Activated naive CD4-positive, alpha-beta T cell treated with anti-CD3 and anti-CD28 coated beads, Interleukin-2, amount 50 U/mL, for 24 hours (primary cell): ENCODE data around the gene PCGF5.

Experiments used
- H3K27ac Mint-ChIP-seq: one replicate; pipeline ENCODE4 v1.8.0; 2021; ENCODE audit warnings: mild to moderate bottlenecking, mixed read lengths
- H3K27me3 Mint-ChIP-seq: one replicate; pipeline ENCODE4 v1.8.0; 2021; ENCODE audit warnings: mixed read lengths
- H3K36me3 Mint-ChIP-seq: one replicate; pipeline ENCODE4 v1.8.0; 2021; ENCODE audit warnings: mixed read lengths
- H3K4me1 Mint-ChIP-seq: one replicate; pipeline ENCODE4 v1.8.0; 2021; ENCODE audit warnings: mixed read lengths
- H3K4me3 Mint-ChIP-seq: one replicate; pipeline ENCODE4 v1.8.0; 2021; ENCODE audit warnings: mild to moderate bottlenecking, mixed read lengths
- H3K9me3 Mint-ChIP-seq: one replicate; pipeline ENCODE4 v1.8.0; 2021; ENCODE audit warnings: mixed read lengths

Gene PCGF5

GRCh38 chr10:91200314-91201212, 19.9 kb upstream of the PCGF5 start:
- peaks cover 89% of the 10 kb centered on the region for H3K4me1 Mint-ChIP-seq
- H3K27ac Mint-ChIP-seq: peak overlapping the region; percentile 87
- peak overlapping the region; percentile 68 for H3K4me3 Mint-ChIP-seq
- no peaks in the 10 kb centered on the region for H3K27me3 Mint-ChIP-seq
- no peaks in the 10 kb centered on the region for H3K9me3 Mint-ChIP-seq
- H3K36me3 Mint-ChIP-seq: peaks cover 6% of the 10 kb centered on the region

DNA sequence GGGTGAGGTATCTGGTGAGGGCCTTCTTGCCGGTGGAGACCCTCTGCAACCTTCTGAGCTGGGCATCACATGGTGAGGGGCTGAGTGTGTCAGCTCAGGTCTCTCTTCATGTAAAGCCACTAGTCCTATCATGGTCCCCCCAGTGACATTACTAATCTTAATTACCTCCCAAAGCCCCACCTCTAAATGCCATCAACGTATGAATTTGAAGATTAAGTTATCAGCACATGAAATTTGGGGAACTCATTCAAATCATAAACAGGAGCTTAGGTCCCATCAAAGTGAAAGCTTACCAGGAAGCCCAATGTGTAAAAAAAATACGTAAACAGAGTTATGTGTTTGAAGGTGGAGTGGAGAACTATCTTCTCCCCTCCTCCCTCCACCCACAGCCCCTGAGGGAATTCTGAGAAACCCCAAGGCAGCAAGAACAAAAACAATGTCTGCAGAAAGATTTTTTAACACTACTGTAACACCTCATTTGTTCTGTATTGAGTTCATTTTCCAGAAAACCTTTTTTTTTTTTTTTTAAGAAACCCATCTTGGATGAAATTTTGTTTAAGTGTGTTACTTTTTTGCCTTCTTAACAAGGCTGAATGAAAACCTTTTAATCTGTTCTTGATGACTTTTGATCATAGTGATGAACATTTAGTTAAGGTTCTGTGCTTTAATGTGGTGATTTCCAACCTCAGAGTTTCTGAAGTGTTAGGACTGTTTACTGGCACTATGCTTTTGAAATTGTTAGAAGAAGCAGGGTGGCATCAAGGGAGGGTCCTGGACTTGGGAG, 19.1 kb upstream of the PCGF5 start:
- no peaks in the 10 kb centered on the region for H3K9me3 Mint-ChIP-seq
- no peaks in the 10 kb centered on the region for H3K27me3 Mint-ChIP-seq
- H3K4me1 Mint-ChIP-seq: peaks cover 88% of the 10 kb centered on the region
- H3K4me3 Mint-ChIP-seq: peak overlapping the region; percentile 68
- H3K36me3 Mint-ChIP-seq: peaks cover 6% of the 10 kb centered on the region
- peak overlapping the region; percentile 89 for H3K27ac Mint-ChIP-seq

DNA sequence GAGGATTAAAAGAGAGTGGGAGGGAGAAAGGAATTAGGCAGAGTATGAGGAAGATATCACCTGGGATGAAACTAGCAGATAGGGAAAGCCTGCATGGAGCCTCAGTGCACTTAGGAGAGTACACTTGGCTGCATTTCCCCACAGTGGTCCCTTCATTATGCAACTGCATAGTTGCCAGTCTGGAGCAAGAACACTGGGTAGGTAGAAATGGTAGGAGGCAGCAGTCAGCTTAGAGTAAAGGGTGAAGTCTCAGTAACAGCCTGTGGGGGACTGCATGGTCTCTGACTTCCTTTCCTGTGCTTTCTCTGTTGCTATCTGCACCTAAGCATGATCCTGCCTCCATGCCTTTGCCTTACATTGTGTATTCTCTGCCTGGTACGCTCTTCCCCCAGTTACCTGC, 14.0 kb upstream of the PCGF5 start:
- H3K27me3 Mint-ChIP-seq: no peaks in the 10 kb centered on the region
- H3K36me3 Mint-ChIP-seq: no peaks in the 10 kb centered on the region
- H3K27ac Mint-ChIP-seq: peak overlapping the region; percentile 63
- peak overlapping the region; percentile 20 for H3K4me3 Mint-ChIP-seq
- no peaks in the 10 kb centered on the region for H3K9me3 Mint-ChIP-seq
- peaks cover 85% of the 10 kb centered on the region for H3K4me1 Mint-ChIP-seq

GRCh38 chr10:91206837-91207474, 13.5 kb upstream of the PCGF5 start:
- no peaks in the 10 kb centered on the region for H3K36me3 Mint-ChIP-seq
- H3K4me3 Mint-ChIP-seq: peak overlapping the region; percentile 20
- H3K9me3 Mint-ChIP-seq: no peaks in the 10 kb centered on the region
- no peaks in the 10 kb centered on the region for H3K27me3 Mint-ChIP-seq
- H3K4me1 Mint-ChIP-seq: peaks cover 85% of the 10 kb centered on the region
- no peak overlapping the region for H3K27ac Mint-ChIP-seq

GRCh38 chr10:91208642-91209041, 11.8 kb upstream of the PCGF5 start:
- Mint-ChIP-seq H3K36me3 (no peaks in the 10 kb centered on the region), H3K4me1 (peaks cover 80% of the 10 kb centered on the region), H3K27me3 (no peaks in the 10 kb centered on the region), H3K27ac (no peak overlapping the region), H3K4me3 (no peak overlapping the region), H3K9me3 (no peaks in the 10 kb centered on the region)

DNA sequence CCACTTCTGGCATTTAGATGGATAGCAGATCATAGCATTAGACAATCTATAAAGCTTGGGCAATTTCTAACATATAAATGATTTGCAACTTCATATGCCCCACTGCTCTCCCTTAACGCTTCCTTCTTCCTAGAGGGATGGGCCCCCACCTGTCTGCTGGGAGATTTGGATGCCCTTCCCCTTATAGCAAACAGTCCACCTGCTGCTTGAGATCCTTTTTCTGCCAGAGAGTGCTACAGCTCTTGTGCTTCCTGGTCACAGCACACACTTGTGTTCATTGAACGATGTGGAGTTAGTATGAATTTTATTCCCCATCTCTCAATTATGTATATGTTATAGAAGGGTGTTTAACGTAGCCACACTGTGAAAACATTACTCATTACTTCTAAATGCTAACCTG, 10.4 kb upstream of the PCGF5 start:
- Mint-ChIP-seq H3K4me1 (peaks cover 79% of the 10 kb centered on the region), H3K36me3 (no peaks in the 10 kb centered on the region), H3K4me3 (no peak overlapping the region), H3K27ac (no peak overlapping the region), H3K27me3 (no peaks in the 10 kb centered on the region), H3K9me3 (no peaks in the 10 kb centered on the region)

GRCh38 chr10:91210435-91210834, 10.0 kb upstream of the PCGF5 start:
- no peaks in the 10 kb centered on the region for H3K9me3 Mint-ChIP-seq

DNA sequence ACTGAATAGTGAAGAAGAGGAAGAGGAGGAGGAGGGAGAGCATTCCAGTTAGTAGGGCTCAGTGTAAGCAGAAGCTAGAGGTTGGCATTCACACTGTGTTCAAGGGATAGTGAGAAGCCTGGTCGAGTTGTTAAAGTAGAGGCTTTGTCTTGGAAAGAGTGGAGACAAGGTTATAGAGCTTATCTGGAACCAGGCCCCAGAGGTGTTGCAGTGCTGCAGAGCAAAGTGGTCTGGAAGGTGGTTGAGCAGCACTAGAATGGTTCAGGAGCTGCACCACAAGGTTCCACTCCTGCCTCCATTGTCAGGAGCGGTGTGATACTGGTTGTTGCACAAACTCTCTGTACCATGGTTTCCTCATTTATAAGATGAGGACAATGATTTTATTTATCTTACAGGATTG, 8.8 kb upstream of the PCGF5 start:
- no peak overlapping the region for H3K4me3 Mint-ChIP-seq
- H3K4me1 Mint-ChIP-seq: peaks cover 73% of the 10 kb centered on the region
- no peaks in the 10 kb centered on the region for H3K36me3 Mint-ChIP-seq
- no peaks in the 10 kb centered on the region for H3K9me3 Mint-ChIP-seq
- H3K27ac Mint-ChIP-seq: no peak overlapping the region
- H3K27me3 Mint-ChIP-seq: no peaks in the 10 kb centered on the region

More at GRCh38 chr10:91210435-91210834, 10.0 kb upstream of the PCGF5 start:
- H3K36me3 Mint-ChIP-seq: no peaks in the 10 kb centered on the region
- H3K27ac Mint-ChIP-seq: no peak overlapping the region
- H3K4me1 Mint-ChIP-seq: peaks cover 75% of the 10 kb centered on the region
- no peak overlapping the region for H3K4me3 Mint-ChIP-seq
- no peaks in the 10 kb centered on the region for H3K27me3 Mint-ChIP-seq

- Mint-ChIP-seq H3K4me1 (peaks cover 53% of the 10 kb centered on the region), H3K36me3 (no peaks in the 10 kb centered on the region), H3K4me3 (no peak overlapping the region)
These were observed 5.6 kb upstream of the PCGF5 start for GRCh38 chr10:91214911-91215310.

DNA sequence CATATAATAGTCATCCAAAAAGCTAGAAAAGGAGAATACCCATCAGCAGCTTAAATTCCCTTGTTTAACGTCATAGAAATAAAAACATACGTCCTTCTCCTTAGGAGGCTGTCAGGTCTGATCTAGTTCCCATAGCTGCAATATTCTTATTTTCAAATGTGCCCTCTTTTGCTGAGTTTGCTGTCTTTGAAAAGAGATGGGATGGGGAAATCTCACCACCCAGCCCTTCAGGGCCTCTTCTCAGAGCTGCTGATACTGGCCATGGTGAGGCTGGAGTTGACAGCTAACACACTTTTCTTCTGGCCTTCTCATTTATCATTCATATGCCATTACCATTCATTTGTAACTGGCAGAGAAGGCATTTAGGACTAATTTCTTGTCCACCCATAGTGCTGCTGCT, 5.1 kb upstream of the PCGF5 start:
- Mint-ChIP-seq H3K36me3 (no peaks in the 10 kb centered on the region), H3K27me3 (no peaks in the 10 kb centered on the region), H3K27ac (no peak overlapping the region), H3K4me3 (no peak overlapping the region), H3K9me3 (no peaks in the 10 kb centered on the region), H3K4me1 (peaks cover 51% of the 10 kb centered on the region)

More at GRCh38 chr10:91214911-91215310, 5.6 kb upstream of the PCGF5 start:
- Mint-ChIP-seq H3K27me3 (no peaks in the 10 kb centered on the region), H3K27ac (no peak overlapping the region), H3K9me3 (no peaks in the 10 kb centered on the region)

DNA sequence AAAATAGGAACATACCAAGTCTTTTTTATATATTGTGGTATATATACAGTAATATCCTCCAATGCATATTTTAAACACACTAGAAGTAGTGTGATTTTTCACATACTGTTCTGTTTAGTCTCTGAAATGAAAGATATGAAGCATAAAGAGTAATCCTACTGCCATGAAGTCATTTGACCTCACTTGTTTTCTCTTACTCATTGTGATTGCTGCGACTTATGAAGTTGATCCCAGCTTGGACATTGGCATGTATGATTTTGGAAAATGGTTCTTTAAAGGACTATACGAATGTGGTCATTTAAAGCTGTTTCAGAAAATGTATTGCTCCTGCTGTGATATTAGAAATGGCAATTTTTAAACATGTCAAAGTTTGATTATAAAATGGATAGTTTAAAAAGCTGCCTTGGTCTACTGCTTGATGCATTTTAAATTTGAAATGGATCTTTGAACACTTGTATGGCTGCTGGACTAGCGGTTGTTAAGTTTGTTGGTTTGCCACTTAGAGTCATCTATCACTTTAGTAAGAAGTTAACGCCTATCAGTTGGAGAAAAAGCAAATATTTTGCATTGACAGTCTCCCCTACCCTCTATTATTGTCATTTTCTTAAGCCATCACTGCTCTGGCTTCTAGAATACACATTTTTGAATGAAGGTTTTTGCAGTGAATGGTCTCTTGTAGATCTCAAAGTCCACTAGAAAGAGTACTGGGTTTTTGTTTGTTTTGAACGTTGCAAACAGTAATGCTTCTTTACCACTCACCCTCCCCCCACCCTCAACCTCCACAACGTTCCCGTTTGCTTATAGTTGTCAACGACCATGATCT, 881 bp upstream of the PCGF5 start:
- peaks cover 55% of the 10 kb centered on the region for H3K4me1 Mint-ChIP-seq
- H3K27me3 Mint-ChIP-seq: no peaks in the 10 kb centered on the region
- no peaks in the 10 kb centered on the region for H3K9me3 Mint-ChIP-seq
- peaks cover 4% of the 10 kb centered on the region for H3K36me3 Mint-ChIP-seq
- peak overlapping the region; percentile 76 for H3K27ac Mint-ChIP-seq
- peak overlapping the region; percentile 89 for H3K4me3 Mint-ChIP-seq

GRCh38 chr10:91220954-91221675, 652 bp downstream of the PCGF5 start:
- Mint-ChIP-seq H3K36me3 (peaks cover 6% of the 10 kb centered on the region), H3K27me3 (no peaks in the 10 kb centered on the region)

GRCh38 chr10:91226093-91226492, 5.6 kb downstream of the PCGF5 start:
- H3K27ac Mint-ChIP-seq: no peak overlapping the region
- H3K27me3 Mint-ChIP-seq: no peaks in the 10 kb centered on the region
- H3K36me3 Mint-ChIP-seq: peaks cover 14% of the 10 kb centered on the region
- H3K4me1 Mint-ChIP-seq: peaks cover 69% of the 10 kb centered on the region
- no peaks in the 10 kb centered on the region for H3K9me3 Mint-ChIP-seq
- no peak overlapping the region for H3K4me3 Mint-ChIP-seq

More at GRCh38 chr10:91220954-91221675, 652 bp downstream of the PCGF5 start:
- Mint-ChIP-seq H3K27ac (peak overlapping the region; percentile 77), H3K4me3 (peak overlapping the region; percentile 93), H3K4me1 (peaks cover 58% of the 10 kb centered on the region), H3K9me3 (no peaks in the 10 kb centered on the region)

- Mint-ChIP-seq H3K27me3 (no peaks in the 10 kb centered on the region), H3K4me1 (peaks cover 55% of the 10 kb centered on the region), H3K4me3 (no peak overlapping the region), H3K36me3 (peaks cover 12% of the 10 kb centered on the region), H3K27ac (peak overlapping the region; percentile 43), H3K9me3 (no peaks in the 10 kb centered on the region)
These were observed 7.1 kb downstream of the PCGF5 start for GRCh38 chr10:91227576-91227975.
